A673 (cell line): ENCODE results near the gene FGF14. TPM values are rescaled to one million over a fixed set of nuclear protein-coding genes. Genes with fewer than 3 reads are reported as not detected.

ENCODE experiments used
- BruUV-seq: library from RNA; stranded (reverse); fragments of 400-500 nt; replicated peaks from 2 replicates; lab custom pipeline; 2021; lab: Mats Ljungman, UMichigan
- CTCF ChIA-PET: fragments of 300-600 bp; sonication (Branson Sonifier 250); formaldehyde crosslinking; loops from one replicate; lab custom pipeline; 2022; ENCODE audit warnings: antibody characterized with exemption; lab: Charles Lee
- POLR2A ChIA-PET: fragments of 300-600 bp; sonication (Branson Sonifier 250); formaldehyde crosslinking; loops from one replicate; lab custom pipeline; 2022; ENCODE audit warnings: antibody characterized with exemption; ENCODE audit not compliant: low non-redundant PET; lab: Charles Lee
- DNase-seq: peaks from one replicate; pipeline ENCODE4 v3.0.0-alpha.2; 2015; ENCODE audit warnings: low spot score
- H3K27ac ChIP-seq: fragments of 200-600 bp; sonication (generic); 2 replicates; pipeline ENCODE4 v1.5.1; 2016; ENCODE audit warnings: mixed run types, low read depth, mild to moderate bottlenecking, mixed read lengths, antibody characterized with exemption, low read length; ENCODE audit not compliant: poor library complexity, severe bottlenecking
- H3K27me3 ChIP-seq: fragments of 200-600 bp; sonication (generic); replicated peaks from 2 replicates; pipeline ENCODE4 v1.6.1; 2017; ENCODE audit warnings: mixed run types, low read depth, mild to moderate bottlenecking, mixed read lengths, antibody characterized with exemption, low read length; ENCODE audit not compliant: insufficient read depth, poor library complexity
- H3K36me3 ChIP-seq: fragments of 200-600 bp; sonication (generic); 2 replicates; pipeline ENCODE4 v1.6.1; 2016; ENCODE audit warnings: mixed run types, mild to moderate bottlenecking, mixed read lengths, antibody characterized with exemption, low read length; ENCODE audit not compliant: insufficient read depth, poor library complexity, severe bottlenecking
- H3K4me1 ChIP-seq: fragments of 200-600 bp; sonication (generic); 2 replicates; pipeline ENCODE4 v1.6.1; 2017; ENCODE audit warnings: mixed run types, mild to moderate bottlenecking, mixed read lengths, antibody characterized with exemption, low read length; ENCODE audit not compliant: insufficient read depth, poor library complexity, severe bottlenecking
- H3K4me3 ChIP-seq: fragments of 200-600 bp; sonication (generic); 2 replicates; pipeline ENCODE4 v1.5.1; 2016; ENCODE audit warnings: low read depth, mixed run types, mild to moderate bottlenecking, mixed read lengths, low read length; ENCODE audit not compliant: poor library complexity, severe bottlenecking
- H3K9me3 ChIP-seq: fragments of 200-600 bp; sonication (generic); 2 replicates; pipeline ENCODE4 v1.6.1; 2016; ENCODE audit warnings: mixed run types, low read depth, mild to moderate bottlenecking, mixed read lengths, antibody characterized with exemption, low read length; ENCODE audit not compliant: poor library complexity, severe bottlenecking
- EZH2 ChIP-seq: fragments of 200-600 bp; sonication (generic); IDR thresholded peaks from 2 replicates; pipeline ENCODE4 v1.6.1; 2017; ENCODE audit warnings: borderline replicate concordance, low read depth, mild to moderate bottlenecking, mixed read lengths, antibody characterized with exemption, low read length; ENCODE audit not compliant: poor library complexity, severe bottlenecking
- intact Hi-C: fragments of 100-400 bp; cut with micrococcal nuclease; formaldehyde crosslinking; loops from one replicate; pipeline ENCODE4 v1.10.0; 2022; ENCODE audit not compliant: unreplicated experiment
- total RNA-seq: library from RNA; stranded (reverse); gene quantifications from 2 replicates; pipeline ENCODE4 v1.2.3, GENCODE V29; 2021
- TF ChIP-seq, protein P1 (sequence below): fragments of 300-800, 200-600 bp; sonication (generic); conservative IDR thresholded peaks from 2 replicates; pipeline ENCODE4 v1.5.1; 2017; ENCODE audit warnings: low read depth, mild to moderate bottlenecking, antibody characterized with exemption, low read length, moderate library complexity, mixed read lengths

The FGF14 gene
- total RNA-seq, 1 experiment from 2014 or later = 19.7 TPM

DNA sequence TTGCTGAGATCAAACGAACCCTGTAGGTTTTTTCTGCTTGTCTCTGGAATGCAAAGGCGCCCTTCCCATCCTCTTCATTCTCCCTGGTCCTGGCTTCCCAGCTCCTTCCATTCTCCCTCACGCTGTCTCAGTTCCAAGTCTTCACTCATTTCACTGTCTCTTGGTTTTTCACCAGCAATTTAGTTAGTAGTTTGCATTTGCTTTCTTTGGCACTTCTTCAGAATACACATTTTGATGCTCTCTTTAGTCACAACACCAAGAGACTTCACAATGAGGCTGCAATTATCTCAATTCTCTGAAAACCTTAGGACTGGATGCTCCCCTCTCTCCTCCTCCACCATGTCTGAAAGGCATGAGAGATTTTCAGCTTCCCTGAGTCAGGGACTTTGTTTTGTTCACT lies 470.7 kb downstream of the FGF14 start:
- POLR2A ChIA-PET = no interaction called here
- no peak overlapping the region for H3K4me3 ChIP-seq
- no peak for DNase-seq
- BruUV-seq = no TSS peak
- H3K27ac ChIP-seq = no peak overlapping the region
- no peaks in the 10 kb centered on the region for H3K36me3 ChIP-seq
- intact Hi-C loops = no loop called here
- no peaks in the 10 kb centered on the region for H3K27me3 ChIP-seq
- CTCF ChIA-PET = no interaction called here
- no peaks in the 10 kb centered on the region for H3K9me3 ChIP-seq
- TF ChIP-seq EZH2 = no peak
- TF ChIP-seq, protein P1, sequence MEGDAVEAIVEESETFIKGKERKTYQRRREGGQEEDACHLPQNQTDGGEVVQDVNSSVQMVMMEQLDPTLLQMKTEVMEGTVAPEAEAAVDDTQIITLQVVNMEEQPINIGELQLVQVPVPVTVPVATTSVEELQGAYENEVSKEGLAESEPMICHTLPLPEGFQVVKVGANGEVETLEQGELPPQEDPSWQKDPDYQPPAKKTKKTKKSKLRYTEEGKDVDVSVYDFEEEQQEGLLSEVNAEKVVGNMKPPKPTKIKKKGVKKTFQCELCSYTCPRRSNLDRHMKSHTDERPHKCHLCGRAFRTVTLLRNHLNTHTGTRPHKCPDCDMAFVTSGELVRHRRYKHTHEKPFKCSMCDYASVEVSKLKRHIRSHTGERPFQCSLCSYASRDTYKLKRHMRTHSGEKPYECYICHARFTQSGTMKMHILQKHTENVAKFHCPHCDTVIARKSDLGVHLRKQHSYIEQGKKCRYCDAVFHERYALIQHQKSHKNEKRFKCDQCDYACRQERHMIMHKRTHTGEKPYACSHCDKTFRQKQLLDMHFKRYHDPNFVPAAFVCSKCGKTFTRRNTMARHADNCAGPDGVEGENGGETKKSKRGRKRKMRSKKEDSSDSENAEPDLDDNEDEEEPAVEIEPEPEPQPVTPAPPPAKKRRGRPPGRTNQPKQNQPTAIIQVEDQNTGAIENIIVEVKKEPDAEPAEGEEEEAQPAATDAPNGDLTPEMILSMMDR = no peak
- peaks cover 5% of the 10 kb centered on the region for H3K4me1 ChIP-seq

DNA sequence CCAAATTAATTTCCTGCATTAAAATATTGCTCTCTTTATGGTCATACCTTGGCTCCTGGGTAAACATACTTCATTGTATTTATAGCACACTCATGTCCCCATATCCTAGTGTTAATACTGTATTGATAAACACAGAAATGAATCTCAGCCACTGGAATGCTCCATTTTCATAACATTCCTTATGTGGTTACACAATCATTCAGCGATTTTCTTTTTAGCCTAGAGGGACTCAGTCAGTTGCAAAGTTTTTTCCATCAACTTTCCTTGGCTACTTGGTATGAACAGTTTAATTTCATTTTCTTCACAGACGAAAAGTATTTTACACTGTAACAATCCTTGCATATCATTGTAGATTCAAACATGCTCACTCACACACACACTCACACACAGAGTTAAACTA lies 471.5 kb downstream of the FGF14 start:
- BruUV-seq = no TSS peak
- DNase-seq = no peak
- intact Hi-C loops = no loop called here
- ChIA-PET POLR2A (no interaction called here), CTCF (no interaction called here)
- Histone ChIP-seq H3K27me3 (no peaks in the 10 kb centered on the region), H3K4me1 (peaks cover 6% of the 10 kb centered on the region), H3K9me3 (no peaks in the 10 kb centered on the region), H3K36me3 (no peaks in the 10 kb centered on the region), H3K27ac (no peak overlapping the region), H3K4me3 (no peak overlapping the region)
- TF ChIP-seq, protein P1 = no peak
- TF ChIP-seq EZH2 = no peak

DNA sequence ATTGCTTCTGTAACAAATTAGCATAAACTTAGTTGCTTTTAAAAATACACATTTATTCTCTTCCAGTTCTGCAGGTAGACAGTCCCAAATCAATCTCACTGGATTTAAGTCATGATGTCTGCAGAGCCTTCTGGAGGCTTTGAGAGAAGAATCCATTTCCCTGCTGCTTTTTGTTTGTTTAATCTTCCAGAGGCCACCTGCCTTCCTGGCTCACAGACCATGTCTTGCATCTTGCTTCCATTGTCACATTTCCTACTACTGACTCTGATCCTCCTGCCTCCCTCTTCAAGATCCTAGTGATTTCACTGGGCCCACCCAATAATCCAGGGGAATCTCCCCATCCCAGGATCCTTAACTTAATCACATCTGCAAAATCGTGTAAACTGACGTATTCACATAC lies 476.1 kb downstream of the FGF14 start:
- no peaks in the 10 kb centered on the region for H3K9me3 ChIP-seq
- no peak for DNase-seq
- no peaks in the 10 kb centered on the region for H3K36me3 ChIP-seq
- CTCF ChIA-PET = no interaction called here
- no peak for TF ChIP-seq EZH2
- TF ChIP-seq, protein P1 = no peak
- H3K4me3 ChIP-seq = no peak overlapping the region
- BruUV-seq = no TSS peak
- intact Hi-C loops = no loop called here
- POLR2A ChIA-PET = no interaction called here
- H3K27me3 ChIP-seq = peaks cover 3% of the 10 kb centered on the region
- H3K4me1 ChIP-seq = peaks cover 6% of the 10 kb centered on the region
- no peak overlapping the region for H3K27ac ChIP-seq
